ENCODE data around the gene HOXB8. TPM values are rescaled to one million over a fixed set of nuclear protein-coding genes. Genes with fewer than 3 reads are reported as not detected.
A peak's percentile ranks its signal among the peaks of the same experiment; 100 is the strongest.

HOXB8 gene
- total RNA-seq, 1 experiment from 2014 or later: 1.2 TPM

DNA sequence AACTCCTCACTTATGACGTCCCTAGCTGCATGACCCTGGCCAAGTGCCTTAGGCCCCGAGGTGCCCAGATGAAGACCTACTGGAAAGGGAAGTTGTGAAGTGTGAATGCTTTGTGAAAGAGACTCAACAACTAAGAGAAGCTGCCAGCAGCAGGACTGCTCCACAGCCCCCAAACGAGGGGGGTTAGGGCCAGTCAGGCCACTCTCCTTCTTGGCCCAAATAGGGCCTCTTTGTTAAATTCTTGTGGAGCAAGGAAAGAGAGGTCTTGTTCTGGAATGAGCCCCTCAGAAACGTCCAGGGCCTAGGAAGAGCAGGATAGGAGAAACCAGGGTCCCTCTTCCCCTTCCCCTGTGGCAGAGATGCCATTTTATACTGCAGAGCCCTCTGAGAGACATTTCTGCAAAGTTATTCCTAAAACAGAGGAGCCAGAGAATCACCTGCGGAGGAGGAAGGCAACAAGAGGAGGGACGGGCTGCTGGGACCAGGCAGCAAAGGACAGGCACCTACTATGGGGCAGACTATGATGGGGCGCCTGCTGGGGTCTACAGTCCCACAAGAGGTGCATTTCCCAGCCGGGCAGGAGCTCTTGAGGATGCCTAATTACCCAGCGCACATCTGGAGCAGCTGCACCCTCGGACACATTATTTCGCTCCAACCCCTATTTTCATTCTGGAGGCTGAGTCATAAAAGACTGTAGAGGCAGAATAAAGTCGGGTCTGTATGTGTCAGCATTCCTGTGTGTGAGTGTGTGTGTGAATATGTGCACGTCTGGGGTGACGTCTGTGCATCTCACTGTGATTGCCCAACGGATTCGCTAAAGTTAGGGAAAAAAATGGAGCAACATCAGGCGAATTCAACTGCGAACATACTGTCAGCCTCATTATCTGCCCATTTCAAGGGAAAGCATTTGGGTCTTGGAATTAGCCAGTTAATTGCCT is 22.5 kb upstream of the HOXB8 start:
- no peak for DNase-seq (ENCODE audit: extremely low read depth, low read depth)

DNA sequence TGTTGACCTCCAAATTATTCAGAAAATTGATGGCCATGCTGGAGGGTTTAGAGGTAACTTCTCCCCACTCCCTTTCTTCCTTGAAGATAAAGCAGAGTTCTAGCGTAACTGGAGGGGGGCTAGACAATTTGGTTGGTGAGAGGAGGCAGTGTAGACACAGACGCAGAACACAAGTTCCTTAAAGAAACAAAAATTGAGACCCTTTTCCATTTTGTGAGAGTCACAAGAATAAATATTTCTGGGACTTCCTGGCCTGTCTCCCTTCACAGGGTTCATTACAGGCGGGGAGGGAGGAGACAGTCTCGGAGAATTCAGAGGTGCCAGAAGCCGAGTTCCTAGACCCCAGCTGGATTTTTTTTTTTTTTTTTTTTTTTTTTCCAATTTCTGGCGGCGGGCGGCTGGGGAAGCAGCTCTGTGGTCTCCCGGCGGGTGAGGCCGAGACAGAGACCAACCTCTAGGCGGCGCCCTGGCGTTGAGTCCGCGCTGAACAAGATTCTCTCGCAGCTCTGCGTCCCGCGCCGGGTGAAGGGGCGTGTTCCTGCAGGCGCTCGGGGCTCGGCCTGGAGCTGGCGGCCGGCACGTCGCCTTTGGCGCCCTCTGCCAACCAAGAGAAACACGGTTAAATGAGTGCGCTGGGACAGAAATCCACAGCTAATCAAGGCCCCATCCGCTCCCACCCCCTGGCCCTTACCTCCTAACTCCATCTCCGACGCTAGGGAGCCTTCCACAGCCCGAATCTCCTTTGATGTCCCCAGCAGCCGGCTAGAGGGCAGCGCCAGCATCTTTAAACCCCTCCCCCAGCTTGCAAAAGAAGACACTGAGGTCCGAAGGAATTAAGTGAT is 21.3 kb upstream of the HOXB8 start:
- no peak for DNase-seq (ENCODE audit: extremely low read depth, low read depth)

DNA sequence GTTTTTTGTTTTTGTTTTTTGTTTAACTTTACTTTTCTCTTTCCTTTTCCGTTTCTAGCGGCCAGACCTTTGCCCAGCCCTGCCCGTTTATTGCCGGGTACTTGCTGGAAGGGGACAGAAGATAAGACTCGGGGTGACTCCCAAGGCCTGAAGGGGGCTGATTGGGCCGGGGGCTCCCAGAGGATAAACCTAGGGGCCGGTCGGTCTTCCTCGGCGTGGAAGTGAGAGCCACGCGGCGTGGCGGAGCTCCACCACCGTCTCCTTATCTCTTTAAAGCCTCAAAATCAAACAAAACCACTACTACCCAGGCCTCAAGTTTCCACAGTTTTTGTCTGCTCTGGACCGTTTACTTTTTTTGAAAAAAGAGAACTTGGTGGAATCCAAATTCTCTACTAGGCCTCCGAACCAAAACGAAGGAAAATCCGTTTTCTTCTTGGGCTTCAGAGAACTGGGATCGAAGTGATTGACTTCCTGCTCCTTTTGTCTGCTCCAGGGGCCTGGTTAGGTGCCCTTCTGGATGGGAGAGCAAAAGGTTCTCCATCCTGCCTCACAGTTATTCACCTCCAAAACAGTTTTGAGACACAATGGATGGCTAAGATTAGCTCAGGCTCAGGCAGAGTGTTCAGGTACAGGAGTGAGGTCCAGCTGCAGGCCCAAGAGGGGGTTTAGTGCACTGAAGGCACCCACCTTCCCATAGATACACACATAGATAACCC is 19.6 kb upstream of the HOXB8 start:
- no peak for DNase-seq (ENCODE audit: extremely low read depth, low read depth)

DNA sequence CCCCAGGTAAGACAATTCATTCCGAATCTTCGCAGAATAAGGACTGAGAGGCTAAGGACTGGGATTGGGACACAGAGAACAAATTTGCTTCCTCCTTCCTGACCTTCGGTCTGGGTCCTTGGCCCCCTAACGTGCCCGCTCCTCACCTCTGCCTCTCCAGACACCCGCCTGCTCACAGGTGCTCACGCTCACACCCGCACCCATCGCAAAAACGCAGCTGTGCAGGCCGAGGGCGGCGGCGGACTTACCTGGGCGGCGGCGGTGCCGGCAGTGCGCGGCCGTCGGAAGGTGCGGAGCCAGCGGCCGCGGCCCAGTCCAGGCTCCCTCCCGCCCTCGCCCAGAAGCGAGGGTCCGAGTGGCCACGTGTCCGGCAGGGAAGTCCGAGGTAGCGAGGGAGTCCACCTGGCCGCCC is 18.2 kb upstream of the HOXB8 start:
- no peak for DNase-seq (ENCODE audit: extremely low read depth, low read depth)

DNA sequence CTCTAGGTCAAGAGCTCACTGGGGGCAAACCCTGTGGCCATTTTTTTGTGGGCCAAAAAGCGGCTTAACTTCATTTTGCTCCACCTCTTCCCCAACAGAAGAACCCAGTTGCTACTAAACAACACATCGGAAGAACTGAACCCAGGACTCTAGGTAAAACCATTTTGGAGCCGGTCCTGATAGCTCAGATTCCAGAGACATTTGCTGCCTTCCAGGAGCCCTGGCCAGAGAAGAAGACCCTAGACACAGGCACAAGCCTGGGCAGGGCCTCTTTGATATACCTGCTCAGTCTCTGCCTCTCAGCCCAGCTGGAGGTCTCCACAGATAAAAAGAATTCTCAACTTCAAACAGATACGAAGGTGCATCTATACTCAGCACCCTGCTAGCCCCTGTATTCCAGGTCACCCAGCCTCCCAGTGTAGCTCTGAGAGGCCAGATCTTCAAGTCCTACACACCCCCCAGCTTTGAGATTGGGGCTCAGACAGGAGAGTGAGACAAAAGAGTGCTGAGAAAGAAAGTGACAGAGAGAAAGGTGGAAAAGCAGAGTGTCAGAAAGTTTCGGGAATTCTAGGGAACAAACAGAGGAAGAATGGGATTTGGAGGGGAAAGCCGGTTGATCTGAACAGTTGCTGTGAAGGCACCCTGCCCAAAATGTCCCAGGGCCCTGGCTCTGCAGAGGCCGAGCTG is 17.6 kb upstream of the HOXB8 start:
- no peak for DNase-seq (ENCODE audit: extremely low read depth, low read depth)

DNA sequence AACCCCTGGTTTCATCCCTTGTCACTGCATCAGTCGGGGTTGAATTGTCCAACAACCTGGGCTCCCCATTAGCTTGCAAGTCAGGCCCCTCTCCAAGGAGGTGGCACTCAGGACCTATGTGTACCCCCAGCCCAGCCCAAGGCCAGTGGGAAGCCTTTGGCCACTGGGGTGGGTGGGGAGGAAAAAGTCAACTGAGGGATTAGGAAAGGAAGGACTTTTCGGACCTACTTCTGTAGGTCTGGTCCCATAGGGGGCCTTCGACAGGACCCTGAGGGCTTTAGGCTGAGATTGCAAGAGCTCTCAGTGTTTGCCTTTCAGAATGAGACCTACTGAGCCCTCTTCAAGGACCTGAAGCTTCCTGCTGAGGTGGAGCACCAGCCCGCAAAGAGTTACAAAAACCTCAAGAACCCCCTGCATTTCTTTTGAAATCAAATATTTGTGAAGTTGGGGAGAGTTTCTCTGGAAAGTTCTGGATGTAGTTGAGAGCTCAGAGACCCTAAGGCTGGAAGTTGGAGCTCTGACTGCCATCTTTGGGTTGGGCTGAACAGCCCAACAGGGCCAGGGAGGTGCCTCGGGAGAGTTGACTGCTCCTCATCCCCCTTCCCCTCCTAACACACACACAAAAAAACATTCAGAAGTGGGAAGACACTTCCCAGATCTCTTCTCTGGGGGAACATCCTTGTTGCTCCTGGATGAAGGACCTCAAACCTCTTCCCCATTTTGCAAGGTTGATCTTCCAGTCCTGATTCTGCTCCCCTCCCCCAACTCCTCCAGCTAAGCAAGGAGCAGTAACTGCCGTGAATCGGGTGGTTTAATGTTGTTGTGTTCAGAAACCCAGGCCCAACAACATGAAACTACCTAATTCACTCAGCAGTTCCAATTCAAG is 16.8 kb upstream of the HOXB8 start:
- DNase-seq (ENCODE audit: extremely low read depth, low read depth): no peak

DNA sequence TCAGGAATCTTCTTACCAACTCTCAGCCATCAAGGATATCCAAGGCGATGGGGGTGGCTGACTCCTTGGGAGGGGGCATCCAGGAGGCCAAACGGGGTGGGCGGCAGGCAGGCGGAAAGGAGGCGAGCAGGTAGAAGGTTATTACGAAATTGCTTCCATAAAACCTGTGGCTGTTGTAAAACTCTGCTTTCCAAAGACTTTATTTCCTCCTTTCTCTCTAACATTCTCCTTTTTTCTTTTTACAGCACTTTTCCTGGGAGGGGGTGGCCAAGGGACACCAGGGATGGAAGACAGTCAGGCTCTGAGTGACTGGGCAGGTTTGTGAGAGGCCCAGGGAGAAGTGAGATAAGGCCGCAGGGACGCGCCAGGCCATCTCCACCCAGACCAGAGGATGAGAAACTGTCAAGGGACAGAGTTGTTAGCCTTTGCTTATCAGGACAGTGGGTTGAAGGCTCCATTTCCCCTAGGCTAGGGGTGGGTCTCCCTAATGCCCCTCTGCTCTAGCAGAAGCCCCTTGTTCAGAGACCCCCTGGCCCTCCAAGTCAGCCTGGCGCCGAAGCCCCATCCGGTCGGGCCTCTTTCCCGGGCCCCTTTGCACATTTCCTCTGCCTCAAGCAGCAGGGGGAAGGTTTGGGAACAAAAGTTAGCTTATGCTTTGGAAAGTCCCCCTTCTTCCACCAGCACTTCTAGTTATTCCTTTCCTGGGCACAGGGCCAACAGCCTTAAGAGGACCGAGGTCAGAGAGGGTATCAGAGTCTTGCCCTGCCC is 16.0 kb upstream of the HOXB8 start:
- DNase-seq (ENCODE audit: extremely low read depth, low read depth): no peak

DNA sequence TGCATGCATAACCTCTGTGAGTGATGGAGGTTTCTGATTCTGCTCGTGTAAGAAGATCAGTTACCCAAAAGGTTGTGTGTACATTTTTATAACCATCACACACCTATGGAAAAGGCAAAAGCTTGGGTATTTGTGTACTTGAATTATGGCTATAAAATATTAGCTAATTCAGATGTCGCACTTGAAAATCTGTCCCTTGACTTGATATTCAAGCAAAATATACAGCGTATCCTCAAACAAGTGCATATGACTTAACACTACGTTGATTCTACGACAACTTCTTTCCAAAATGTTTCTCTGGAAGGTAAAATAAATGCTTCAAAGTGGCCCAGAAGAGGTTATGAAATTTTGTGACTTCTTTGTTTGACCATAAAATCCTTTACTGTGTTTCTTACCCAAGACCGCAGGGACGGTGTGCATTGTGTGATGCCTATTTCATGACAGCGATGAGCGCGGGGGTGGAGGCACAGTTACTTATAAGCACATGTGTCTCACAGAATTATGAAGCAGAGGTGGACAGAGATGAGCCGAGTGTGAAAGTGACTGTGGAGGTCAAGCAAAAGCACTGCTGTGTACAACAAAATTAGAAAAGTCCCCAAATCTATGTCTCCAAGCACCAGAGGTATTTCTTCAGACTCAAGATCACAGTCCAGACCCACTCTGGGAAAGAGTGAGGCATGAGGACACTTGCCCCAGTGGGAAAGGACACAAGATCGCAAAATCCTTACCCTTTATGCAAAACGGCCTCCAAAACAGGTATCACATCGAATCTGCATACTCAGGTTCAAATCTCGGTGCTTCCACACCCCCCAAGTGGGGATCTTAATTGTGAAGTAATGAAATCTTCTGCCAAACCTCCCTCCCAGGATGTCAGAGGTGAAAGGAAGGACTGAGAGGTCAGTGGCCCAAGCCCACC is 15.2 kb upstream of the HOXB8 start:
- DNase-seq (ENCODE audit: extremely low read depth, low read depth): no peak

DNA sequence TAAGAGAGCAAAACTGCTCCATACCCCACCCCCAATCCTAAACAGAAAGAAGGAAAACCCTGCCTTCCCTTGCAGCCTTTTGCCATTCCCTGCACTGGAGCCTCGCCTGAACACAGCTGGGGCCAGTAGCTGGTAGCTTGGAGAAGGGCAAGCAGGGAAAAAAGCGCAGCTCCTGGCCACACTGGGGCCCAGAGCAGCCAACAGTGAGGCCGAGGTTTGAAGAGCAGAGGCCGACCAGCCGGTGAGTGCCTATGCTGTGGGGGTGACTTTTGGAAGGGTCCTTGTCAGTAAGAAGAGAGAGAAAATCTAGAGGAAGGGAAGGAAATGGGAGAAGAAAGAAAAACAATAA is 14.3 kb upstream of the HOXB8 start:
- DNase-seq (ENCODE audit: extremely low read depth, low read depth): no peak

DNA sequence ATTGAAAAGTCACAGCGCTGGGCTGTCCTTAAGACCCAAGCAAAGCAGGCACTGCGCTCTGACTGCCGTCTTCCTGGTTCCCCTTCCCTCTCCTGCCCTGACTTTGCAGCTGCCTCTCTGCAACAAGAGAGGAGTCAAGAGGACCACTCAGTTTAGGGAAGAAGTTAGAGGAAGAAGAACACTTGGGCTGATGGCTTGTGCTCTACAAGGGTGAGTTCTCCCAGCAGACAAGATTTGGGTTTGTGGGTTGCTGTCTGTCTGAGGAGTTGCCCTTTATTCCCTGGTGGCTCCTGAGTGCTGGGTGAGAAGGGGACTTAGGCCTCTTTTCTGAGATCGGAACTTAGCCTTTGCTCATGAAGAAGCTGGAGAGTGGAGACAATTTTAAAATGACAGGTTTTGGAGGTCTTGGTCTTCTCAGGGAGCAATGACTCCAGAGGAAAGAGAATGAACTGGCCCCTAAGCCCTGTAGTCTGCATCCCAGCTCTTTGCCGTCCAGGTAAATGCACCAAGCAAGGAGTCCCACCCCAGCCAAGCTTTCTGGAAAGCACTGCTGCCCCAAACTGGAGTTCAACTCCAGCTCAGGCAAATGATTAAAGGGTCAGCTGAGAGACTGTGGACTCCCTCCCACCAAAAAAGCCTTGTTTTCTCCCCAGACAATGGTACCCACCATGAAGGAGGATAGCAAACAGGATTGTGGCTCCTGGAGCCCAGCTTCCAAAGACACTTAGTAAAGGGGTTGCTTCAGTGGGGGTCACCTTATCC is 13.7 kb upstream of the HOXB8 start:
- no peak for DNase-seq (ENCODE audit: extremely low read depth, low read depth)

DNA sequence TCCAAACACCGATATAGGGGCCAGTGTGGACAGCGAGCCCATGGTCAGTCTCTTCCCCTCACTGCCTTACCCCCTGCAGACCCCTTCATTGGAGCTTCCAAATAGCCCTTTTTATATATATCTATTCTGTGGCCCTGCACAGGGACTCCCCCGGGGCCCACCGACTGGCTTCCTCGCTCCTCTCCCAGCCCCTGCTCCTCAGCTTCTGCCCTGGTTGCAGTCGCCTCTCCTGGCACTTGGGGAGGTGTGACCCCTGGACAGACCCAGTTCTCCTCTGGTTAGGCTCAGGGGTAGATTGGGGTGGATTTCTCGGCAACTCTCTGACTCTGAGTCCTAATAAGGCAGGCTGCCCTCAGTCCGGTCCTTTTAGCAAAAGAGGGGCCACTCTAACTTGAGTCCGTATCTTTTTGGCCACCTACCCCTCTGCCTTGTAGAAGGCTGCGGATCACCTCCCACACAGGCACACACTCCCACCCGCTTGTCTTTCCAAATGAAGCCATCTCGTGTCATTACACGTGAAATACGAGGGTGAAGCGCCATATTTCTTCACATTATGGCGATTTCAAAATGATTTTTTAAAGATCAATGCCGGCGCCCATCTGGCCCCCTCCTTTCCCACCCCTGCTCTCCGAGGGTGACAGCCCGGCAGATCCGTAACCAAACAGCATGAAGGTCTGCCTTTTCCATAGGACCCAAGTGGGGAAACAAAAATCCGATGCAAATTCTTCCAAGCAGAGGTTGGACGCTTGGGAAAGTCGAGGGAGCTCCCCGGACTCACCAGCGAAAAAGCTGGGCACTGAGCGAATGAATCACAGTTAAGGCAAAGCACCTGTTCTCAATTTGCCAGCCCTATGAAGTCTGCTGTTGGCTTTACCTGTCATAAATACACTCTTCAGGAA is 12.8 kb upstream of the HOXB8 start:
- no peak for DNase-seq (ENCODE audit: extremely low read depth, low read depth)

DNA sequence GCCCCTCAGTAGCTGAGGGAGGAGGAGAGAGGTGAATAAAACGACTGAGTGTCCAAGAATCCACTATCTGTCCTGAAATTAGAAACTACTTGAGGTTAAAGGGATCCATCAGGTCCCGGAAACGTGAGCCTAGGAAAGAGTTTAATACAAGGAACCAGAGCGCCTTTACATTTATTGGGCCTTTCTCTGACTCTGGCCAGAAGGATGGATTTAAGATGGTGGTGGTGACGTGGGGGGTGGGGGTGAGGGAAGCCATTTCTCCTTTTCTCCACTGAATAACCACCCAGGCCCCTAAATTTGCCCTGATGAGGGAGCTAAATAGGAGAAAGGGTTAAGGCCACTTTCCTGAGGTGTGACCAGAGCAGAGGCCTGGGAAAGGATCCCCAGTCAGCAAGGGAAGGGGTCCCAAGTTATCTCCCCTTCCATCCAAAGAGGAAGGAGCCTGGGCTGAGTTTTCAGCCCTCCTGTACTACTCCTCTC is 12.1 kb upstream of the HOXB8 start:
- DNase-seq (ENCODE audit: extremely low read depth, low read depth): no peak

DNA sequence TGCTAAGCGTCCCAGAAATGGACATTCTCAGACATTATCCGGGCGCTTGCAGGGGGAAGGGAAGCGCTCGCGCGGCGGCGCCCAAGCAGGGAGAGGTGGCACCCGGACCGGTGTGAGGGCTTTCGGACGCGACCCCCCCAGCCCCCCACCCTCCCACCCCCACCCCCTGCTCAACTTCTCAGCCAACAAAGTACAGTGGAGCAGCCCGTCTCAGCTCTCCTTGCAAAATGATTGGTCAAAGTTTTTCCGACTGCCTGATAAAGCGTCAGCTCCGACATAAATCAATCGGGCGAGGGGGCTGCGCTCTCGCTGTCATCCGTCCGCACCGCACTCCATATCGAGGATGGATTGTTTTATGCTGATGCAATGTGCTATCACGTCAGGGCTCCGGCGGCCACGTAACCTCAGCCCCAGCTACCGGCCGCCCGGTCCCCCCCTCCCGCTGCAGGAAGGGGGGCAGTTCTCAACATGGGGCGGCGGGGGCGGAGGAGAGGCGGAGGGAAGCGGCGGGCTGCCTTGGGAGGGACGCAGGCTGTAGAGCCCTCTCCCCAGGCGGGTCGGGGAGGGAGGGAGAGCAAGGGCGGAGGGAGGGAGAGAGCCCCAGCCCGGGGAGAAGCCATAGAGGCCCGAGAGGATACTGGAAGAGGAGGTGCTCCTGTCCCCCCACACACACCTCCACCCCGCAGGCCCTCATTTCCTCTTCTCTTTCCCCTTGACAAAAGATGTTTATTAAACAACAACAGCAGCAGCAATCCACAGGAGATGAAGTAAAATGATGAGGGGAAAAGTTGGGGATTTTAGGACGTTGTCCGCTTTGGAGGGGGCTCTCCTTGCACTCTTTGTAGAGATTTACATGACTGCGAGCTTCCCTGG is 11.4 kb upstream of the HOXB8 start, which contains the start of gene HOXB9:
TSS of gene HOXB9 (minus strand) at position 114 of the 873 bp plus-strand sequence. CDS start at position 25, 89 bp downstream.
- DNase-seq (ENCODE audit: extremely low read depth, low read depth): peak; percentile 81

DNA sequence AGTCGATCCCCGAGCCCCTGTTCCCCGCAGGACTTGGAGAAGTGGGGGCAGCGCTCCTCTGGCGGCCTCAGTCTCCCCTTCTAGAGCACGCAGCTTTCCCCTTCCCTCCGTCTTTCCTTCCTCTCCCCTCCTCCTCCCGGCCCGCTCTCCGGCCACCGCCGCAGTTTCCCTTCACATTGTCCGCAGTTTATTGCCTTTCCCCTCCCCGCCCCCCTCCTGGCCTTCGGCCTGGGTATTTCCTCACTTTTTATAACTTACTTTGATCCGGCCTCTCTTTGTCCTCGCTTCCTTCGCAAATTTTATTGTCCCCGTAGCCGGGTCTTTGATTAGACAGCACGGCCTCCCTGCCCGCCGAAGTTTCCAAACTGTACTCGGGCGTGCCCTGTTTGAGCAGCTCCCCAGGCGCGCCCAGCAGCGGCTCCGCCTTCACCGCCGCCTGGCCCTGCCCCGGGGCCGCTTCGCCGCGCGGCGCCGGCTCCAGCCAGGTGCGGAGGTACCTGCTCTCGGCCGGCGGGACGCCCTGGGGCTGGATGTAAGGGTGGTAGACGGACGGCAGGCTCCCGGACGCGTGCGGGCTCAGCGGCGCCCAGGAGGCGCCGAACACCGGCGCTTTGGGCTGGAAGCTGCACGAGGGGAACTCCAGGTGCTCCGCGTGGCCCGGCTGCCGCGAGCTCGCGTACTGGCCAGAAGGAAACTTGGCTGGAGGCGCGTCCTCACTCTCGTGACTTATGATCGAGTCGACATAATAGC is 10.6 kb upstream of the HOXB8 start:
- no peak for DNase-seq (ENCODE audit: extremely low read depth, low read depth)

All from NCI-H460 (cell line).